CD14-positive monocyte (primary cell): ENCODE data around the gene MPV17. TPM values are rescaled to one million over a fixed set of nuclear protein-coding genes. Genes with fewer than 3 reads are reported as not detected.

Experiments used
- DNase-seq, 3 donors: peaks; one replicate each; pipeline ENCODE4 v3.0.0-alpha.2; 2011 to 2022
- H2AFZ ChIP-seq: 2 replicates; pipeline ENCODE4 v1.6.0; 2012; ENCODE audit warnings: mild to moderate bottlenecking, low read depth, low read length, inconsistent platforms; ENCODE audit not compliant: insufficient read depth, poor library complexity, severe bottlenecking
- H3K27ac ChIP-seq, 2 donors: 1 replicate in 1 of 2; 2 replicates in 1 of 2; pipeline ENCODE4 v1.5.1; 2012 to 2013; ENCODE audit warnings: low read length in 2 of 2, control low read depth in 1 of 2, inconsistent platforms in 1 of 2, low read depth in 1 of 2, mild to moderate bottlenecking in 1 of 2
- H3K27me3 ChIP-seq, 2 donors: one replicate each; pipeline versions ENCODE4 v1.6.0 to v1.6.1; 2011 to 2013; ENCODE audit warnings: low read length in 2 of 2; ENCODE audit not compliant: control insufficient read depth in 2 of 2, insufficient read depth in 2 of 2
- H3K36me3 ChIP-seq, 2 donors: replicated peaks in 1 of 2; 1 replicate in 1 of 2; 2 replicates in 1 of 2; pipeline versions ENCODE4 v1.5.1 to v1.6.1; 2012 to 2013; ENCODE audit warnings: low read length in 2 of 2, control low read depth in 1 of 2, inconsistent platforms in 1 of 2, mild to moderate bottlenecking in 1 of 2; ENCODE audit not compliant: insufficient read depth in 2 of 2, control insufficient read depth in 1 of 2
- H3K4me1 ChIP-seq, 2 donors: 1 replicate in 1 of 2; 2 replicates in 1 of 2; pipeline versions ENCODE4 v1.5.1 to v1.6.1; 2012 to 2013; ENCODE audit warnings: low read length in 2 of 2, control low read depth in 1 of 2, inconsistent platforms in 1 of 2, mild to moderate bottlenecking in 1 of 2, moderate library complexity in 1 of 2; ENCODE audit not compliant: insufficient read depth in 2 of 2, control insufficient read depth in 1 of 2
- H3K4me2 ChIP-seq: replicated peaks from 2 replicates; pipeline ENCODE3; 2012; ENCODE audit warnings: low read length, moderate library complexity, mild to moderate bottlenecking; ENCODE audit not compliant: poor library complexity, severe bottlenecking; ENCODE audit errors: extremely low read depth
- H3K4me3 ChIP-seq, 3 experiments: fragments of 200-600 bp in 1 of 3; sonication (generic) in 1 of 3; replicated peaks in 1 of 3; 1 replicate in 2 of 3; 2 replicates in 1 of 3; pipeline ENCODE4 v1.5.1; 2011 to 2013; ENCODE audit warnings: low read length in 3 of 3, mild to moderate bottlenecking in 3 of 3, control low read depth in 2 of 3, low read depth in 2 of 3, inconsistent platforms in 1 of 3, moderate library complexity in 1 of 3
- H3K79me2 ChIP-seq: 2 replicates; pipeline ENCODE4 v1.6.0; 2012; ENCODE audit warnings: mild to moderate bottlenecking, control low read depth, inconsistent platforms, low read length, moderate library complexity; ENCODE audit not compliant: insufficient read depth
- H3K9ac ChIP-seq: 2 replicates; pipeline ENCODE4 v1.6.0; 2017; ENCODE audit warnings: low read length, mild to moderate bottlenecking; ENCODE audit not compliant: insufficient read depth, poor library complexity, severe bottlenecking
- H3K9me3 ChIP-seq, 2 donors: replicated peaks in 1 of 2; 1 replicate in 1 of 2; 2 replicates in 1 of 2; pipeline versions ENCODE4 v1.5.1 to v1.6.1; 2012 to 2013; ENCODE audit warnings: low read length in 2 of 2, control low read depth in 1 of 2; ENCODE audit not compliant: control insufficient read depth in 1 of 2, insufficient read depth in 1 of 2
- H4K20me1 ChIP-seq: 2 replicates; pipeline ENCODE4 v1.6.0; 2012; ENCODE audit warnings: mild to moderate bottlenecking, low read length, control low read depth, moderate library complexity; ENCODE audit not compliant: insufficient read depth
- H3K27ac Mint-ChIP-seq, 7 donors: one replicate each; pipeline ENCODE4 v1.8.0; 2020; ENCODE audit warnings: mild to moderate bottlenecking in 7 of 7, mixed read lengths in 7 of 7, moderate library complexity in 6 of 7, inconsistent platforms in 2 of 7
- H3K27me3 Mint-ChIP-seq, 3 donors: one replicate each; pipeline ENCODE4 v1.8.0; 2021 to 2022; ENCODE audit warnings: low read depth in 3 of 3, mild to moderate bottlenecking in 3 of 3, mixed read lengths in 3 of 3, moderate library complexity in 3 of 3, inconsistent platforms in 1 of 3
- H3K36me3 Mint-ChIP-seq, 2 donors: one replicate each; pipeline ENCODE4 v1.8.0; 2020; ENCODE audit warnings: mixed read lengths in 2 of 2, inconsistent platforms in 1 of 2, mild to moderate bottlenecking in 1 of 2
- H3K4me1 Mint-ChIP-seq: one replicate; pipeline ENCODE4 v1.8.0; 2020; ENCODE audit warnings: mild to moderate bottlenecking, mixed read lengths
- H3K4me3 Mint-ChIP-seq, 2 donors: one replicate each; pipeline ENCODE4 v1.8.0; 2020; ENCODE audit warnings: mild to moderate bottlenecking in 2 of 2, mixed read lengths in 2 of 2, moderate library complexity in 1 of 2
- H3K9me3 Mint-ChIP-seq, 7 donors: one replicate each; pipeline ENCODE4 v1.8.0; 2020 to 2022; ENCODE audit warnings: mixed read lengths in 7 of 7, mild to moderate bottlenecking in 6 of 7, moderate library complexity in 6 of 7, inconsistent platforms in 2 of 7
- WGBS: methylation state at CpG from one replicate; pipeline ENCODE4 v1.1.5; 2013; ENCODE audit warnings: missing lambda C conversion rate; ENCODE audit not compliant: insufficient coverage; 5-methylcytosine and 5-hydroxymethylcytosine counted together
- intact Hi-C, 2 donors: fragments of 100-400 bp; cut with micrococcal nuclease; formaldehyde crosslinking; loops; one replicate each; pipeline versions ENCODE4 v1.15.0 to v1.15.1; 2023
- polyA plus RNA-seq, 3 donors: library from polyadenylated mRNA; depleted of rRNA in 1 of 3; unstranded in 2 of 3; stranded (reverse) in 1 of 3; fragments of 300-500 nt in 2 of 3; fragments of >200 nt in 1 of 3; fragmentation: Illumina TruSeq in 2 of 3; gene quantifications; 1 replicate in 2 of 3; 2 replicates in 1 of 3; pipeline ENCODE4 v1.2.3, GENCODE V29; 2012 to 2021
- TF ChIP-seq, protein P1 (sequence below): fragments of 200-600 bp; IDR thresholded peaks from one replicate; pipeline ENCODE4 v1.8.0; 2022; ENCODE audit warnings: antibody characterized with exemption, mild to moderate bottlenecking

Gene MPV17
- polyA plus RNA-seq, 3 donors, result 136 to 160 (median 160) TPM

DNA sequence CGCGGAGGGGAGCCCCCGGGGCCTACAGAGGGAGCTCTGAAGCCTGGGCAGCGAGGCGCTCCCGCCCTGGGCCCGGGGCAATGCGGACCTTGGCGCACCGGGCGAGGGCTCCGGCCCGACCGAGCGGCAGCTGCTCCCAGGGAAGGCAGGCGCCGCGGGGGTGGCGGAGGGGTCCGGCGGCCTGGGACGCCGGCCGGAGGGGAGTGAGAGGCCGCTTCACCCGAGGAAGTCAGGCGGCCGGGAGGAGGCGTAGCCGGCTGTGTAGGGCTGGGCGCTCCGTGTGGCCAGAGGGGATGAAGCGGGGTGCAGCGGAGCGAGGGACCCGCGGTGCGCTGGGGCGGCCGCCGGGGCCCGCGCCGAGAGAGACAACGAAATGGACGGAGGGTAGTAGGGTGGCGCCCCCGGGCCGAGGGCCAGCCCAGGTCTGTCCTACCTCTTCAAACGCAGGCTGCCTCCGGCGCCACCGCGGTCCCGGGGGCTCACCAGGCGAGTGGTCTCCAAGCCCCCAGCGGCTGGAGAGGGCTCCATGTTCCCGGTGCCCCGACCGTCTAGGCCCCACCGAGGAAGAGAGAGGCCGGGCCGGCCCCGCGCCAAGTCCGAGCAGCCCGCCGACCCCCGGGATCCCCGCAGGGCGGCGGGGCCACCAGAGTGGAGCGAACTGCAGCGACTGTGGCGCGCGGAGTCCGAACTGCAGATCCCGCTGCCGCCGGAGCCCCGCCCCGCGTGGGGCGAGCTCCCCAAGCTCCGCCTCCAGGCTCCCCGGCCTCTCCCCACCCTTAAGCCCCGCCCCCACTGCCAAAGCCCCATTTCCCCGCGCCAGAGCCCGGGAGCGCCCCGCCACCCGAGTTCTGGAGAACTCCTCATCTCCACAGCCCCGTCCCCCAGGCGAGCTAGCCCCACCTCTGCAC, 60.3 kb downstream of the MPV17 start, which contains the start of gene SLC30A3:
SLC30A3 (minus strand) TSS at position 669 of the 908 bp plus-strand sequence; CDS start at position 528, 141 bp downstream.
- H2AFZ ChIP-seq, result peak within 1 kb of the TSS; percentile 84
- peaks cover 29% of the 10 kb centered on the region for H3K4me1 Mint-ChIP-seq
- no peak within 1 kb of the TSS for H3K27ac ChIP-seq
- H3K9me3 Mint-ChIP-seq, result peaks cover 0 to 18% (median 13%) of the 10 kb centered on the region in 7 donors
- peaks cover 0 to 36% of the 10 kb centered on the region in 2 donors for H3K9me3 ChIP-seq
- peak within 1 kb of the TSS; percentile 49 for H3K9ac ChIP-seq
- H3K36me3 Mint-ChIP-seq, result peaks cover 10 to 22% of the 10 kb centered on the region in 2 donors
- peak within 1 kb of the TSS; percentile 81 to 97 for H3K4me3 Mint-ChIP-seq
- intact Hi-C loops, result no loop called here
- H3K4me3 ChIP-seq, result peak within 1 kb of the TSS; percentile 27 to 74 (median 36)
- H4K20me1 ChIP-seq, result no peaks in the 10 kb centered on the region
- H3K27me3 ChIP-seq, result peaks cover 60 to 79% of the 10 kb centered on the region in 2 donors
- peak; percentile 48 to 62 (median 61) for DNase-seq
- whole genome bisulfite sequencing, result under 1% methylated on average over 88 of the region's 96 CpGs
- no peaks in the 10 kb centered on the region for H3K79me2 ChIP-seq
- peaks cover 30 to 37% (median 33%) of the 10 kb centered on the region in 3 donors for H3K27me3 Mint-ChIP-seq
- H3K4me2 ChIP-seq, result peak within 1 kb of the TSS; percentile 96
- peaks cover 26 to 38% of the 10 kb centered on the region in 2 donors for H3K4me1 ChIP-seq
- TF ChIP-seq, protein P1, sequence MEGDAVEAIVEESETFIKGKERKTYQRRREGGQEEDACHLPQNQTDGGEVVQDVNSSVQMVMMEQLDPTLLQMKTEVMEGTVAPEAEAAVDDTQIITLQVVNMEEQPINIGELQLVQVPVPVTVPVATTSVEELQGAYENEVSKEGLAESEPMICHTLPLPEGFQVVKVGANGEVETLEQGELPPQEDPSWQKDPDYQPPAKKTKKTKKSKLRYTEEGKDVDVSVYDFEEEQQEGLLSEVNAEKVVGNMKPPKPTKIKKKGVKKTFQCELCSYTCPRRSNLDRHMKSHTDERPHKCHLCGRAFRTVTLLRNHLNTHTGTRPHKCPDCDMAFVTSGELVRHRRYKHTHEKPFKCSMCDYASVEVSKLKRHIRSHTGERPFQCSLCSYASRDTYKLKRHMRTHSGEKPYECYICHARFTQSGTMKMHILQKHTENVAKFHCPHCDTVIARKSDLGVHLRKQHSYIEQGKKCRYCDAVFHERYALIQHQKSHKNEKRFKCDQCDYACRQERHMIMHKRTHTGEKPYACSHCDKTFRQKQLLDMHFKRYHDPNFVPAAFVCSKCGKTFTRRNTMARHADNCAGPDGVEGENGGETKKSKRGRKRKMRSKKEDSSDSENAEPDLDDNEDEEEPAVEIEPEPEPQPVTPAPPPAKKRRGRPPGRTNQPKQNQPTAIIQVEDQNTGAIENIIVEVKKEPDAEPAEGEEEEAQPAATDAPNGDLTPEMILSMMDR, result no peak
- peak within 1 kb of the TSS in 2 of 7 donors; percentile 42 to 75 for H3K27ac Mint-ChIP-seq
- H3K36me3 ChIP-seq, result no peaks in the 10 kb centered on the region

DNA sequence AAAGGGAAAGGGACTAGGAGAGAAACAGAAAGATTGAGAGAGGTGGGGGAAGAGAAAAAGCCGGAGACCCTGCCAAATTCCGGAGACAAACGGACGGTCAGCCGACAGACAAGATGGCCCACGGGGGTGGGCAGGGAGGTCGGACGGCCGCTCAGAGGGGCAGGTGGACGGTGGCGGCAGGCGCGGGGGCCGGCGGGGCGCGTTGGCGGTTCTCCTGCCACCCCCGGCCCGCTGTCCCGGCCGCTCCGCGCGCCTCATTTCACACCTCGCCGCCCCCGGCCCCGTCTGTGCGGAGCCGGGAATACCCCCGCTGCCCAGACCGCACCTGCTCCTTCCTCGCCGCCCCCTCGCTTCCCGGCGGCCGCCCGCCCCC, 61.0 kb downstream of the MPV17 start:
- Mint-ChIP-seq H3K27me3 (peaks cover 33 to 38% (median 35%) of the 10 kb centered on the region in 3 donors), H3K36me3 (peaks cover 10 to 22% of the 10 kb centered on the region in 2 donors), H3K4me3 (peak overlapping the region; percentile 51 to 87), H3K4me1 (peaks cover 29% of the 10 kb centered on the region), H3K9me3 (peaks cover 0 to 18% (median 13%) of the 10 kb centered on the region in 7 donors), H3K27ac (peak overlapping the region in 1 of 7 donors; percentile 79)
- Histone ChIP-seq H3K9ac (peak overlapping the region; percentile 49), H3K36me3 (no peaks in the 10 kb centered on the region), H2AFZ (peak overlapping the region; percentile 77), H3K4me2 (peak overlapping the region; percentile 96), H4K20me1 (no peaks in the 10 kb centered on the region), H3K4me1 (peaks cover 26 to 38% of the 10 kb centered on the region in 2 donors), H3K27me3 (peaks cover 60 to 77% of the 10 kb centered on the region in 2 donors), H3K79me2 (no peaks in the 10 kb centered on the region), H3K27ac (no peak overlapping the region), H3K9me3 (peaks cover 0 to 36% of the 10 kb centered on the region in 2 donors), H3K4me3 (no peak overlapping the region)
- DNase-seq, result no peak
- intact Hi-C loops, result no loop called here
- WGBS, result 5% methylated on average over 40 of the region's 40 CpGs
- TF ChIP-seq, protein P1, result no peak
